Measurements from ENCODE around the gene PDPK1.
"Not testable (repeated sequence)": the region's sequence is repeated elsewhere in the genome, so short reads cannot be mapped to it uniquely, and the experiment has no call there.

Gene PDPK1

DNA sequence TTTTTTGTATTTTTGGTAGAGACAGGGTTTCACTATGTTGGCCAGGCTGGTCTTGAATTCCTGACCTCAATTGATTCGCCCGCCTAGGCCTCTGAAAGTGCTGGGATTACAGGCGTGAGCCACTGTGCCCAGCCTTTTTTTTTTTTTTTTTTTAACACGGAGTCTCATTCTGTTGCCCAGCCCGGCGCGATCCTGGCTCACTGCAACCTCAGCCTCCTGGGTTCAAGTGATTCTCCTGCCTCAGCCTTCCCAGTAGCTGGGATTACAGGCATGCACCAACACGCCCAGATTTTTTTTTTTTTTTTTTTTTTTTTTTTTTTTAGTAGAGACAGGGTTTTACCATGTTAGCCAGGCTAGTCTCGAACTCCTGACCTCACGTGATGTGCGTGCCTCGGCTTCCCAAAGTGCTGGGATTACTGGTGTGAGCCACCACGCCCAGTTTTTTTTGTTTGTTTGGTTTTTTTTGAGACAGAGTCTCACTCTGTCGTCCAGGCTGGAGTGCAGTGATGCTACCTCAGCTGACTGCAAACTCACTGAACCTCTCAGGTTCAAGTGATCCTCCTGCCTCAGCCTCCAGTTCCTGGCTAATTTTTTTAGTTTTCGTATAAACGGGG is 4.6 kb upstream of the PDPK1 start:
- H4K5ac ChIP-seq (ENCODE audit: low read length); H4K8ac ChIP-seq (ENCODE audit: low read depth, low read length); H3K79me2 ChIP-seq (ENCODE audit: control insufficient read depth, insufficient read depth, low read length); H3K4ac ChIP-seq (ENCODE audit: low read depth, low read length); H3K27me3 ChIP-seq (ENCODE audit: insufficient read depth, low read length, poor library complexity); H3K4me1 ChIP-seq (ENCODE audit: control insufficient read depth, low read depth, low read length); H3K18ac ChIP-seq (ENCODE audit: low read length); H2BK15ac ChIP-seq (replicated peaks; ENCODE audit: low read depth); DNase-seq; H2AK5ac ChIP-seq (ENCODE audit: low read length); H3K4me3 ChIP-seq (ENCODE audit: low read length); H3K9ac ChIP-seq (ENCODE audit: low read length); H3K36me3 ChIP-seq (ENCODE audit: control insufficient read depth, insufficient read depth, low read length); H3K79me1 ChIP-seq (ENCODE audit: low read length); H3K4me2 ChIP-seq (ENCODE audit: low read length); H2BK120ac ChIP-seq (ENCODE audit: low read depth, low read length); H3K23ac ChIP-seq (ENCODE audit: low read length); H2BK5ac ChIP-seq (ENCODE audit: low read length); H3K27ac ChIP-seq (ENCODE audit: low read depth, low read length): not testable (repeated sequence)
- peak overlapping the region; percentile 89 for H3K56ac ChIP-seq (ENCODE audit: low read length)
- no CpG with 5 or more reads among the region's 16 CpGs for WGBS (ENCODE audit: extremely low coverage, insufficient coverage, low lambda C conversion rate)

DNA sequence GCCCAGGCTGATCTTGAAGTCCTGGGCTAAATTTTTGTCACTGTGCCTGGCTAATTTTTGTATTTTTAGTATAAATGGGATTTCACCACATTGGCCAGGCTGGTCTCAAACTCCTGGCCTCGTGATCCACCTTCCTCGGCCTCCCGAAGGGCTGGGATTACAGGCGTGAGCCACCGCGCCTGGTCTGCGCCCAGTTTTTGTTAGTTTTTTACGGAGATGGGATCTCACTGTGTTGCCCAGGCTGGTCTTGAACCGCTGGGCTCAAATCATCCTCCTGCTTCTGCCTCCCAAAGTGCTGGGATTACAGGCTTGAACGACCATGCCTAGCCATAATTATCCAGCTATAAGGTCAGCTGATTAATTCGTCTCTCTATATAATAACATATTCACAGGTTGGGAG is 3.9 kb upstream of the PDPK1 start:
- Histone ChIP-seq H2BK120ac (ENCODE audit: low read depth, low read length) (no peak overlapping the region), H3K79me1 (ENCODE audit: low read length) (no peaks in the 10 kb centered on the region), H4K5ac (ENCODE audit: low read length) (no peak overlapping the region), H3K9ac (ENCODE audit: low read length) (no peak overlapping the region), H2BK15ac (replicated peaks; ENCODE audit: low read depth) (no peak overlapping the region), H3K27ac (ENCODE audit: low read depth, low read length) (no peak overlapping the region), H2AK5ac (ENCODE audit: low read length) (no peak overlapping the region), H3K23ac (ENCODE audit: low read length) (no peak overlapping the region), H2BK5ac (ENCODE audit: low read length) (no peak overlapping the region), H3K56ac (ENCODE audit: low read length) (no peak overlapping the region), H3K18ac (ENCODE audit: low read length) (no peak overlapping the region), H3K4ac (ENCODE audit: low read depth, low read length) (no peak overlapping the region), H3K4me2 (ENCODE audit: low read length) (no peak overlapping the region), H3K4me1 (ENCODE audit: control insufficient read depth, low read depth, low read length) (peaks cover 2% of the 10 kb centered on the region), H3K79me2 (ENCODE audit: control insufficient read depth, insufficient read depth, low read length) (no peaks in the 10 kb centered on the region), H3K27me3 (ENCODE audit: insufficient read depth, low read length, poor library complexity) (no peaks in the 10 kb centered on the region), H3K4me3 (ENCODE audit: low read length) (no peak overlapping the region), H3K36me3 (ENCODE audit: control insufficient read depth, insufficient read depth, low read length) (no peaks in the 10 kb centered on the region), H4K8ac (ENCODE audit: low read depth, low read length) (no peak overlapping the region)
- no peak for DNase-seq
- WGBS (ENCODE audit: extremely low coverage, insufficient coverage, low lambda C conversion rate): no CpG with 5 or more reads among the region's 11 CpGs

DNA sequence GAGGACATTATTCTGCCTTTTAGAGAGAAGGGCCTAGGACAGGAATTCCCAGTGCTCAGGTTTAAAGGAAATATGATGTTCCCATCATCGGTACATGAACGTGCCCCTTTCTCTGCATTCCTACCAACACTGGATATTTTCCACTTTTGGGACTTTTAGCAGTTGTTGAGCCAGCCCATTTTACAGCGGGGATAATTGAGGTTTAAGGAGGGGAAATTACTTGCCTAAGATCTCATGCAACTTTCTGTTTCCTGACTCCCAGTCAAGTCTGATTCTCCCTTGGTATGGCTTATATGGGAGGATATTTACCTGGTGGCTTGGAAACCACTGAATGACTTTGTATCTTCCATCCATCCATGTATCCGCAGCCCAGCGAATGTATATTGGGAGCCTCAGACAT is 3.5 kb upstream of the PDPK1 start:
- not testable (repeated sequence) for H4K8ac ChIP-seq (ENCODE audit: low read depth, low read length); H2BK15ac ChIP-seq (replicated peaks; ENCODE audit: low read depth); H2BK120ac ChIP-seq (ENCODE audit: low read depth, low read length); H2AK5ac ChIP-seq (ENCODE audit: low read length); H3K79me2 ChIP-seq (ENCODE audit: control insufficient read depth, insufficient read depth, low read length); H3K4ac ChIP-seq (ENCODE audit: low read depth, low read length); H3K36me3 ChIP-seq (ENCODE audit: control insufficient read depth, insufficient read depth, low read length); H3K23ac ChIP-seq (ENCODE audit: low read length); H3K9ac ChIP-seq (ENCODE audit: low read length); H3K4me1 ChIP-seq (ENCODE audit: control insufficient read depth, low read depth, low read length); H3K4me3 ChIP-seq (ENCODE audit: low read length); H3K56ac ChIP-seq (ENCODE audit: low read length); H2BK5ac ChIP-seq (ENCODE audit: low read length); H3K27ac ChIP-seq (ENCODE audit: low read depth, low read length); H3K4me2 ChIP-seq (ENCODE audit: low read length); DNase-seq; H4K5ac ChIP-seq (ENCODE audit: low read length); H3K18ac ChIP-seq (ENCODE audit: low read length); H3K27me3 ChIP-seq (ENCODE audit: insufficient read depth, low read length, poor library complexity); H3K79me1 ChIP-seq (ENCODE audit: low read length)
- no CpG with 5 or more reads among the region's 5 CpGs for WGBS (ENCODE audit: extremely low coverage, insufficient coverage, low lambda C conversion rate)

DNA sequence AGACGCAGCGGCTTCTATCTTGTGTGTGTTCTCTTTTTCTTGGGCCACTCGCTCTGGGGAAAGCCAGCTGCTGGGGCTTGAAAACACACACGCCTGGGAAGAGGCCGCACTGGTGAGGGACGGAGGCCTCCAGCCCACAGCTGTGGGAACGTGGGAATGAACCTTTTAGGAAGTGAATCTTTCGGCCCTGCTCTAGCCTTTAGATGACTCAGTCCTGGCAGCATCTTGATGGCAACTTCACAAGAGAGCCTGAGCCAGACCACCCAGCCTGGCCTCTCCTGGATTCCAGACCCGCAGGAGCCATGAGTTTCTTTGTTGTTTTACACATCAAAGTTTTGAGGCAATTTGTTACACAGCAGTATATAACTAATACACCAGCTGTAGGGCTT is 2.2 kb upstream of the PDPK1 start:
- no peak for DNase-seq
- Histone ChIP-seq H3K18ac (ENCODE audit: low read length) (no peak overlapping the region), H3K9ac (ENCODE audit: low read length) (no peak overlapping the region)

DNA sequence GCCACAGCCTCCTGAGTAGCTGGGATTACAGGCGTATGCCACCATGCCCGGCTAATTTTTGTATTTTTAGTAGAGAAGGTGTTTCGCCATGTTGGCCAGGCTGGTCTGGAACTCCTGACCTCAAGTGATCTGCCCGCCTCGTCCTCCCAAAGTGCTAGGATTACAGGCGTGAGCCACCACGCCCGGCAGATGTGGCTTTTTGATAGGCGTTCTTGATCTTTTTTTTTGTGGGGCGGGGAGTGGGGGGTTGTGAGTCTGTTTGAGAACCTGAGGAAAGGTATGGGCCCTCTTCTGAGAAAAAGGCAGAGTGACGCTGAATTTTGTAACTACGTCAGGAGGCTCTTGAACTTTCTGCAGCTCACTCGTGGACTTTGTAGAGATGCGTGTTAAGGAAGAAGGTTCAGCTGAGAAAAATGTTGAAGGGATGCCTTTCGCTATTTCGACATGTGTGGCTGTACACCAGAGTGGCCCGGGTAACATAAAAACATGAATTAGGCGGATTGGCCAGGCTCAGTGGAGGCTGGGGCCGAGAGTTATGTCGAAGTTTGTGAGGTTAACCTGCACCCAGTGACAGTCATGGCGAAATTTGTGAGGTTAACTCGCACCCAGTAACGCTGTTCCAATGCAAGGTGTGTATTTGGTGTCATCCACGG is 1.5 kb downstream of the PDPK1 start:
- H3K4me2 ChIP-seq (ENCODE audit: low read length); H3K23ac ChIP-seq (ENCODE audit: low read length); H3K18ac ChIP-seq (ENCODE audit: low read length); H2BK120ac ChIP-seq (ENCODE audit: low read depth, low read length); H3K9ac ChIP-seq (ENCODE audit: low read length); H3K79me2 ChIP-seq (ENCODE audit: control insufficient read depth, insufficient read depth, low read length); H3K4ac ChIP-seq (ENCODE audit: low read depth, low read length); H3K4me3 ChIP-seq (ENCODE audit: low read length); H3K56ac ChIP-seq (ENCODE audit: low read length); H3K4me1 ChIP-seq (ENCODE audit: control insufficient read depth, low read depth, low read length); H3K27me3 ChIP-seq (ENCODE audit: insufficient read depth, low read length, poor library complexity); H3K36me3 ChIP-seq (ENCODE audit: control insufficient read depth, insufficient read depth, low read length); DNase-seq; H2BK15ac ChIP-seq (replicated peaks; ENCODE audit: low read depth); H2AK5ac ChIP-seq (ENCODE audit: low read length); H3K79me1 ChIP-seq (ENCODE audit: low read length); H4K8ac ChIP-seq (ENCODE audit: low read depth, low read length); H3K27ac ChIP-seq (ENCODE audit: low read depth, low read length); H4K5ac ChIP-seq (ENCODE audit: low read length); H2BK5ac ChIP-seq (ENCODE audit: low read length): not testable (repeated sequence)
- WGBS (ENCODE audit: extremely low coverage, insufficient coverage, low lambda C conversion rate): no CpG with 5 or more reads among the region's 24 CpGs

More for the DNA sequence above, 2.2 kb upstream of the PDPK1 start:
- Histone ChIP-seq H3K79me2 (ENCODE audit: control insufficient read depth, insufficient read depth, low read length) (peaks cover 7% of the 10 kb centered on the region), H3K27ac (ENCODE audit: low read depth, low read length) (no peak overlapping the region), H3K4ac (ENCODE audit: low read depth, low read length) (no peak overlapping the region), H2AK5ac (ENCODE audit: low read length) (no peak overlapping the region), H2BK5ac (ENCODE audit: low read length) (no peak overlapping the region), H2BK120ac (ENCODE audit: low read depth, low read length) (no peak overlapping the region), H4K8ac (ENCODE audit: low read depth, low read length) (no peak overlapping the region), H3K79me1 (ENCODE audit: low read length) (peaks cover 4% of the 10 kb centered on the region), H3K56ac (ENCODE audit: low read length) (no peak overlapping the region), H2BK15ac (replicated peaks; ENCODE audit: low read depth) (no peak overlapping the region), H3K23ac (ENCODE audit: low read length) (no peak overlapping the region), H4K5ac (ENCODE audit: low read length) (no peak overlapping the region), H3K4me2 (ENCODE audit: low read length) (no peak overlapping the region), H3K4me1 (ENCODE audit: control insufficient read depth, low read depth, low read length) (peaks cover 2% of the 10 kb centered on the region), H3K36me3 (ENCODE audit: control insufficient read depth, insufficient read depth, low read length) (no peaks in the 10 kb centered on the region), H3K4me3 (ENCODE audit: low read length) (no peak overlapping the region), H3K27me3 (ENCODE audit: insufficient read depth, low read length, poor library complexity) (no peaks in the 10 kb centered on the region)
- no CpG with 5 or more reads among the region's 9 CpGs for WGBS (ENCODE audit: extremely low coverage, insufficient coverage, low lambda C conversion rate)
